ENCODE data around the gene USP33. TPM values are rescaled to one million over a fixed set of nuclear protein-coding genes. Genes with fewer than 3 reads are reported as not detected.
"Not testable (repeated sequence)": the region's sequence is repeated elsewhere in the genome, so short reads cannot be mapped to it uniquely, and the experiment has no call there.

USP33 gene
- total RNA-seq, 2 donors from 2014 or later, result 45.8 to 53.9 TPM

DNA sequence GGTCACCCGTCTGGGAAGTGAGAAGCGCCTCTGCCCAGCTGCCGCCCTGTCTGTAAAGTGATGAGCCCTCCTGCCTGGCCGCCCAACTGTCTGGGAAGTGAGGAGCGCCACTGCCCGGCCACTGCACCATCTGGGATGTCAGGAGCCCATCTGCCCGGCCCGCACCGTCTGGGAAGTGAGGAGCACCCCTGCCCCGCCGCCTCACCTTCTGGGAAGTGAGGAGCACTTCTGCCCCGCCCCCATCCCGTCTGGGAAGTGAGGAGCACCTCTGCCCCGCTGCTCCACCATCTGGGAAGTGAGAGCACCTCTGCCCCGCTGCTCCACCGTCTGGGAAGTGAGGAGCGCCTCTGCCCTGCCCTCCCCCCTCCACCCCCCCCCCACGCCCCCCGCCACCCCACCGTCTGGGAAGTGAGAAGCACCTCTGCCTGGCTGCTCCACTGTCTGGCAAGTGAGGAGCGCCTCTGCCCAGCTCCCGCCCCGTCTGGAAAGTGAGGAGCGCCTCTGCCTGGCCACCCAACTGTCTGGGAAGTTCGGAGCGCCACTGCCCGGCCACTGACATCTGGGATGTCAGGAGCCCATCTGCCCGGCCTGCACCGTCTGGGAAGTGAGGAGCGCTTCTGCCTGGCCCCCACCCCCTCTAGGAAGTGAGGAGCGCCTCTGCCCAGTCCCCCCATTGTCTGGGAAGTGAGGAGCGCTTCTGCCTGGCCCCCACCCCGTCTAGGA is 72.7 kb downstream of the USP33 start:
- no peak for ATAC-seq
- Mint-ChIP-seq H3K36me3 (peaks cover 6% of the 10 kb centered on the region in 2 donors), H3K27ac (no peak overlapping the region), H3K9me3 (no peaks in the 10 kb centered on the region)
- no peak for DNase-seq (ENCODE audit: low spot score in 2 of 2)

DNA sequence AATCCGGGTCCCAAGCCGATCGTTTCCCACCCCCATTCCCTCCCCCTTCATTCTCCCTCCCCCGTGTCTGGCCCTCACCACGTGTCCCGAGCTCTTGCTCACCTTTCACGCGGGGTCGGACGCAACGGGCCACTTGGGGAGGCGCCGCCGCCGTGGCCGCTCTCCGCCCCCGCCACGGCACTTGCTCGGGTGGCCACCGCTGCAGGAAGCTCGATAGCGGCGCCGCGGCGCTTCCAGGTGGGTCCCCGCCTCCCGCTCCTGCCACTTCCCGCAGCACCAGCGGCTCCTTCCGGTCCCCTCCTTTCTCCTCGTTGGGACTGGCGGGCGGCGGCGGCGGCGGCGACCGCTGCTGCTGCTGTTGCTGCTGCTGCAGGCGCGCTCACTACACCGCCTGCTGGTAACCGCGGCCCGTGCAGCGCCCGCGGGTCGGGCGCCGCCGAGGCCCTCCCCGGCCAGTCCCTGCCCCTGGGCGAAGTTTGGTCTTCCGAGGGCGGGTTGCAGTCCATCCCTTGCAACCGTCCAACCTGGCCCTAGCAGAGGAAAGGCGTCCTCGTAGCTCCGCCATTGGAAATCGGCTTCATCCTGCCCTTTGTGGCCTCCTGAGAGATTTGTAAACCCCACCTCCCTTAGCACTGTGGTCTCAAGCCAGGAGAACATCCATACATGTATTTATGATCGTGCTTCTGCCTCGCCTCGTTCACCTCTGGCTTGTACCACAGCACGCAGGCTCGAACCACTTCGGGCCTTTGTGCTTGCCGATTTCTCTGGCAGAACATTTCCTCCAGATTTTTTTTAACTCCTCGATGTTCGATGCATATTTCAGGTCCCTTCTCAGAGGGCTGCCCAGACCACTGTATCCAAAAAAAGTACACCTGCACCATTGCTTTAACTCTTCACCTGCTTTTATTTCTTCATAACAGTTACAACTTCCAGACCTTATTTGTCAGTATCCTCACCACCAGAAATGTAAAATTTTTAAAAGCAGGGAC is 76.2 kb downstream of the USP33 start:
- Mint-ChIP-seq H3K36me3 (peaks cover 10 to 15% of the 10 kb centered on the region in 2 donors), H3K27ac (peak overlapping the region; percentile 93 to 99), H3K9me3 (no peaks in the 10 kb centered on the region)
- DNase-seq (ENCODE audit: low spot score in 2 of 2), result peak; percentile 90
- ATAC-seq, result peak; percentile 77 to 82

DNA sequence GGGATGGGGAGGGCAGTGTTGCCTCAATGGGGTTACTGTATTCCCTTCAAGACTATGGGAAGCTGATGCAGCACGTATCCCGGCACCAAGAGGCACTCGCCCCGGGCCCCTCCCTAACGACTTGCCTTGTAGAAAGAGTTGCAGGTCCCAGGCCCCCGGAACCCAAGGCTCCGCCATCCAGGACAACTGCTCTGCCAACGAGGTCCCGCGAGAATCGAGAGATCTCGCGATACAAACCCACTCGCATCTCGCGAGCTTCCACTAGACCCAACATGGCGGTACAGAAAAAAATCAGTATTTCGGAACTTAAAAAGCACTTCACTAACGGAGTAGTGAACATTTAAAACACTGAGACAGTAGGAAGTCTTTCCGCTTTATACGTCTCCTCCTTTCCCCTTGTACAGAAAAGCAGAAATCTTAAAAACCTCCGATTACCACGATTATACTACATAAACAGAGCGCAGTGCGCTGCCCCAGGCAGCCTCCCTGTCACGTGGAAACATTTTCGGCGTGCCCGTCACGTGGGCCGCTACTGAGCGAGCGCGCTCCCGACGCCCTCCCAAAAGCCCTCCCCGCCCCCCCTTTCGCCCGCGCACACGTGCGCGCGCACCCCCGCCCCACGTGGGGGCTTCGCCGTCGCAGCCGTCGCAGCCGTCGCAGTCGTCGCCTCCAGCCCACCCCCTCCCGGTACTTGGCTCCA is 77.0 kb downstream of the USP33 start, which contains the start of gene ZZZ3:
ZZZ3 (minus strand) TSS at position 199 of the 700 bp plus-strand sequence. CDS start 49,304 bp downstream, outside the sequence.
- H3K27ac Mint-ChIP-seq, result peak within 1 kb of the TSS; percentile 93 to 99
- ATAC-seq (peak; percentile 75 to 81), DNase-seq (ENCODE audit: low spot score in 2 of 2) (peak; percentile 90 to 92)
- no peaks in the 10 kb centered on the region for H3K9me3 Mint-ChIP-seq
- H3K36me3 Mint-ChIP-seq, result peaks cover 10 to 15% of the 10 kb centered on the region in 2 donors

DNA sequence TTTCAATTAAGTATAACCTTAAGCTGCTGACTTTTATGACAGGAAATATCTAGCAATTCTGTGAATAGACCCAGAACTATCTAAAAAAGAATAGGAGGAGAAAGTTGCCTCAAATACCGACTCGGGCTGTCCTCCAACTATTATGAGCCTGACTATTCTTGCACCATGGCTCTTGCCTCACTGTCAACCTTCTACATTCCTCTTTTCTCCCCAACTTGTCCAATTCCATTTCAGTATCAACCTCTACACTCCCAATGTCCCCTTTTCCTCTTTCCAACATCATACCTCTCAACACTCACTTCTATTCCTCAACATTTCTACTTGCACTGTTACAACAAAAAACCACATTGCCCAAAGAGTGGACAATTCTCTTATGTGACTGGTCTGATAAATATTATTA is 79.5 kb downstream of the USP33 start:
- no peaks in the 10 kb centered on the region for H3K9me3 Mint-ChIP-seq
- DNase-seq (ENCODE audit: low spot score in 2 of 2) (no peak), ATAC-seq (no peak)
- no peak overlapping the region for H3K27ac Mint-ChIP-seq
- peaks cover 10 to 15% of the 10 kb centered on the region in 2 donors for H3K36me3 Mint-ChIP-seq

DNA sequence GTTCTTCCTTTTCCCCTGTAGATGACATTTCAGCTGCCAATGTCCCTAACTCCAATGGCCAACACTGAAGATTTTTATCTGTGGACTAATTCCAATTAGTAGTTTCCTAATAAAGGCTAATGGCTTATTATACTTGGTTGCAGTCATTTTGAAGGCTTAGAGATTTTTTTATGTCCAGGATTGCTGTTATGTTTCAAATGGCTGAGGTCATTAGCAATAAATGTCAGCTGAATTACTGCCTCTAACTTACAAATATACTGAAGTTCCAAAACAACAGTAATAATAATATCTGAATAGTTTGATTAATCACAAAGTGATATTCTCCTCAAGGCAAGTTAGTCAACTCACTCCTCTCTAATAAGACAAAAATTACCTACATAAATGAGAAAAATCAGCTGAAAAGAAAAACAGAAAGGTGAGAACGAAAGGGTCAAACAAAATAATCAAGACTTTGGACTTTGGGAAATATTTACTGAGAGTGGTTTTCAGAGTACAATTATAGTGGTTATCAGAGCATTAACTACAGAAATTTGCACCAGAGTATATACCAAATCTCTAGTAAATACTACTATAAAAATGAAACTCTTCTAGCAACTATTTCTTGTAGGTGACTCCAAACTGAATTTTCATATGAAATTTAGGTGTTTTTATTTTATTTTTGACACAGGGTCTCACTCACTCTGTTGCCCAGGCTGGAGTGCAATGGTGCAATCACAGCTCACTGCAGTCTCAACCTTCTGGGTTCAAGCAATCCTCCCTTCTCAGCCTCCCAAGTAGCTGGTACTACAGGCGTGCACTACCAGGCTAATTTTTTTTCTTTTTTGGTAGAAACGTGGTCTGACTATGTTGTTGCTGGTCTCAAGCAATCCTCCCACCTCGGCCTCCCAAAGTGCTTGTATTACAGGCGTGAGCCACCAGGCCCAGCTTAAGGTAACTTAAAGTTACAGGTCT is 80.7 kb downstream of the USP33 start:
- DNase-seq (ENCODE audit: low spot score in 2 of 2) (no peak), ATAC-seq (no peak)
- H3K27ac Mint-ChIP-seq, result no peak overlapping the region
- H3K9me3 Mint-ChIP-seq, result no peaks in the 10 kb centered on the region
- peaks cover 10 to 15% of the 10 kb centered on the region in 2 donors for H3K36me3 Mint-ChIP-seq

DNA sequence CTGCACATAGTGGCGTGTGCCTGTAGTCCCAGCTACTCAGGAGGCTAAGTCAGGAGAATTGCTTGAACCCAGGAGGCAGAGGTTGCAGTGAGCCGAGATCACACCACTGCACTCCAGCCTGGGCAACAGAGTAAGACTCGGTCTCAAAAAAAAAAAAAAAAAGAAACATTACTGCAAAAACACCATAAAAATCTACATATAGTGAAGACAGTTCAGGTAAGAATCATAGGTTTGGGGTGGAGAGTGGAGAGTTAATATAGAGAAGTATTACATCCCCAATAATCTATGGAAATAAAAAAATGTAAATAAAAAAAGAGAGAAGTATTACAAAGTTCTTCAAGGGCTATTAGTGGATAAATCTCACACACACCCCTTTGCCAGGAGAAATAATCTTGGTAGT is 84.8 kb downstream of the USP33 start:
- not testable (repeated sequence) for H3K36me3 Mint-ChIP-seq; DNase-seq (ENCODE audit: low spot score in 2 of 2); H3K9me3 Mint-ChIP-seq; ATAC-seq
- H3K27ac Mint-ChIP-seq, result peak overlapping the region in 1 of 2 donors; percentile 81

DNA sequence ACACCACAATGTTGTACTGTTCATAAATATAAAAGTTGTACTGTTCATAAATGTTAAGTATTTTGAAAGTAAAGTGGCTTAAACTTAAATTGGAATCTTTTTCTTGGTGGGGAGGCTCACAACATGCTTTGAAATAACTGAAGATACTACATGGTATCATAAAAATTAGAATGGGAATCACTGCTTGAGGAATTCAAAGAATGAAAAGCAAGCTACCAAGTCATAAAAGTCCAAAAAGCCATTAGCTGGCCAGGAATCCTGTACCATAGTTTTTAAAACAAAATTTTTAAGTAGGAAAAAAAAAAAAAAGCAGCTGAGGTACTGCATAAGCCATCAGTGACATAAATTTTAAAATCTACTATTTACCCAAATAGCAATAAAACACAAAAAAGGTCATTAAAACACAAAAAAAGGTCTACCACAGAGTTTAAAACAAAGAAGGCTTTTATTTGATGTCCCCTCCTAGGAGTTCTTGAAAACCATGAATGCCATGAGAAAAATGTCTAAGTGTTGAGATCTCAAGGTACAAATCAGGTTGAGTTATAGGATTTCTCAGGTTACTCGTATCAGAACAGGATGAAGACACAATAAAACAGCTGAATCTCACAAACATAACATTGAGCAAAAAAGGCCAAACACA is 85.8 kb downstream of the USP33 start:
- ATAC-seq (no peak), DNase-seq (ENCODE audit: low spot score in 2 of 2) (no peak)
- peak overlapping the region in 1 of 2 donors; percentile 1 for H3K27ac Mint-ChIP-seq
- H3K36me3 Mint-ChIP-seq, result peaks cover 0 to 3% of the 10 kb centered on the region in 2 donors
- no peaks in the 10 kb centered on the region for H3K9me3 Mint-ChIP-seq

DNA sequence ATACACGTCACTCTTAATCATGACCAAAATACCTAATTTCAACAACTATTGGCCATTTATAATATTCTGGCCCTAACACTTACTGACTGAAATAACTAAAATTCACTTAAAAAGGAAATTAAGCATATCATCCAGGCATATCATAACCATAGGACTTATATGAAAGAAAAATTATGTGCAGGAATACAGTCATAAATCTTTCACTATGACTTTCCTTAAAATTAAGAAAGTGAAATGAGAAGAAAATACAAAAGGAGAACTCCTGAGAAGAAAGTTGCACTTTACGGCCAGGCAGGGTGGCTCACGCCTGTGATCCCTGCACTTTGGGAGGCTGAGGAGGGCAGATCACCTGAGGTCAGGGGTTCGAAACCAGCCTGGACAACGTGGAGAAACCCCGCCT is 86.6 kb downstream of the USP33 start:
- peak overlapping the region in 1 of 2 donors; percentile 91 for H3K27ac Mint-ChIP-seq

DNA sequence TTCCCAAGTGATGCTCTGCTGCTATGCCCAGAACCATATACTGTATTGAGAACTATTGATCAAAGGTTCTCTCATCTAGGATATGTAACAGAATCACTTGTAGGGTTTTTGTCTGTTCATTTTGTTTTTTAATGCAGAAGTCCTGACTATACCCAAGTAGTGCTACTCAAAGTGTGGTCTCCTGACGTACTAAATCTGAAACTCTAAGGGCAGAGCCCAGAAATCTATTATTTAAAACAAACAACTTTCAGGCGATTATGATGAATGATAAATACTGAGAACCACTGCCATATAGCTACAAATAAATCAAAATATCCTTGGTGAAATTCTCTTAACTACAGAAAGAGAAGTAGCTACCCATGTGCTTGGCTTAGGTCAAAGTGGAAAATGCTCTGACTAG is 87.3 kb downstream of the USP33 start:
- Mint-ChIP-seq H3K36me3 (no peaks in the 10 kb centered on the region), H3K27ac (no peak overlapping the region), H3K9me3 (no peaks in the 10 kb centered on the region)
- DNase-seq (ENCODE audit: low spot score in 2 of 2) (no peak), ATAC-seq (peak in 1 of 2 donors; percentile 34)

More for the DNA sequence above, 86.6 kb downstream of the USP33 start:
- Mint-ChIP-seq H3K9me3 (no peaks in the 10 kb centered on the region), H3K36me3 (no peaks in the 10 kb centered on the region)
- ATAC-seq (peak in 1 of 2 donors; percentile 36), DNase-seq (ENCODE audit: low spot score in 2 of 2) (no peak)

DNA sequence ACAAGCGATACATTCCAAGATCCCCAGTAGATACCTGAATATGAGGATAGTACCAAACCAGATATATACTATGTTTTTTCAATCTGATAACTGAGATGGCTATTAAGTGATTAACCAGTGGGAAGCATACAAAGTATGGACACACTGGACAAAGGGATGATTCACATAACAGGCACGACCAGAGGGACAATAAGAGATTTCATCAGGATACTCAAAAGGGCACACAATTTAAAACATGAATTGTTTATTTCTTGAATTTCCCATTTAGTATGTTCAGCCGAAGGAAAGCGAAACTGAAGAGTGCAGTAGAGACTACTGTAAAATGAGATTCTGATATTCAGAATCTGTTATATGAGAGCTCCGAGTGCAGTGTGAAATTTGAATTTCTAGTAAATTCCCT is 87.8 kb downstream of the USP33 start:
- ATAC-seq (no peak), DNase-seq (ENCODE audit: low spot score in 2 of 2) (no peak)
- H3K36me3 Mint-ChIP-seq, result no peaks in the 10 kb centered on the region
- peak overlapping the region; percentile 3 to 30 for H3K27ac Mint-ChIP-seq
- no peaks in the 10 kb centered on the region for H3K9me3 Mint-ChIP-seq

DNA sequence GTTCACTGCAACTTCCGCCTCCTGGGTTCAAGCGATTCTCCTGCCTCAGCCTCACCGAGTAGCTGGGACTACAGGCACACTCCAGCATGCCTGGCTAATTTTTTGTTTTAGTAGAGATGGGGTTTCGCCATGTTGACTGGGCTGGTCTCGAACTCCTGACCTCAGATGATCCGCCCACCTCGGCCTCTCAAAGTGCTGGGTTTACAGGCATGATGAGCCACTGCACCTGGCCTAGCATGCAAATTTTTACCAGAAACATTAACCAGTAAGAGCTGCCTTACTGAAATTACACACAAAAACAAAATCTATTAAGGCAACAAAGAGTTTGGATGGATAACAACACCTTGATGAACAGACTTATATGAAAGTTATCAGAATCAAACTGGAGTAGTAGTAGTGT is 89.3 kb downstream of the USP33 start:
- no peaks in the 10 kb centered on the region for H3K9me3 Mint-ChIP-seq
- no peak for ATAC-seq
- H3K36me3 Mint-ChIP-seq, result no peaks in the 10 kb centered on the region
- no peak for DNase-seq (ENCODE audit: low spot score in 2 of 2)
- H3K27ac Mint-ChIP-seq, result peak overlapping the region in 1 of 2 donors; percentile 36

DNA sequence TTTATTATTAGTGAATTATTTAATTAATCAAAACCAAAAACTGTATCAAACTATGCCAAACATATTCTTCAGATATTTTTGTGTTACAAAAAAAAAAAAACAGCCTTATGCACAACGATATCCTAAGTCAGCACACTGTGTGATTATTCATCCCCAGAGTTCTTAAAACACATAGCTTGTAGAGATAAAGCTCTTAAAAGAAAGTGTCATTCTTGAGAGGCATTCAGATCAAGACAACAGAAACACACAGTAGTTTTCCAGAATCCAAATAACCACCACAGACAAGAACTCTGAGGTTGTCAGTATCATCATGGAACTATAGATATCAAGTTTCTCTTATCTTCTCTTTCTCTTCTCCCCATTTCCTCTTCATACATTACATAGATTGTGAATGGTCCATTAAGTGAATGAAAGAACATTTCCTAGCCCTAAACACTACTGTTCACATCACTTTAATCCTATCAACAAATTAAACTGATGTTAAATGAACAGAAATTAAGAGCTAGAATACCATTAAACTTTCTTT is 90.7 kb downstream of the USP33 start:
- H3K9me3 Mint-ChIP-seq, result no peaks in the 10 kb centered on the region
- ATAC-seq, result peak; percentile 36 to 76

DNA sequence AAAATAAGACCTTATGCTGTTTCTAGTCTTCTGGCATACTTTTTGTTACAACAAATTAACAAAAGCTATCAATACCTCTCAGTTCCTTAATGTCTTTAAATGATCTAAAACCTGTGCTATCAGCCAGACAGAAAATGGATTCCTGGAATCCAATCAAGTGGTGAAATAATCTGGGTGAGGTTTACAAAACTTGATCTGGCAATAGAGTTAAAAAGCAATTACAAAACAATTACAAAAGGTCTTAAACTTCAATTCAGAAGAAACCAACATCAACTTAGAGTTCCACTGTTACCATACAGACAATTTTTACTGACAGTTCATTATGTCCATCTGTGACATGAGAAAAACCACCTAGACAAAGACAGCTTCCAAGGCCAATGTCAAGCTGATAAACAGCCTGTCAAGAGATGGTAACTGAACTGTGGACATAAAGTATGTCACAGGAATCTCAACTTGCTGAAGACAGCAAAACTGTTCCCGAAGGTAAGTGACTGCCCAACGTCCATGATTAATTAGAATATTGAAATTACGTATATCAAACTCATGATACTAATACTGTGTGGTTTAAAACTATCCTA is 94.6 kb downstream of the USP33 start:
- no peak for ATAC-seq
- no peaks in the 10 kb centered on the region for H3K9me3 Mint-ChIP-seq
- H3K36me3 Mint-ChIP-seq, result peaks cover 5 to 15% of the 10 kb centered on the region in 2 donors
- DNase-seq (ENCODE audit: low spot score in 2 of 2), result no peak
- no peak overlapping the region for H3K27ac Mint-ChIP-seq

More for the DNA sequence above, 90.7 kb downstream of the USP33 start:
- Mint-ChIP-seq H3K27ac (peak overlapping the region in 1 of 2 donors; percentile 19), H3K36me3 (no peaks in the 10 kb centered on the region)
- no peak for DNase-seq (ENCODE audit: low spot score in 2 of 2)

DNA sequence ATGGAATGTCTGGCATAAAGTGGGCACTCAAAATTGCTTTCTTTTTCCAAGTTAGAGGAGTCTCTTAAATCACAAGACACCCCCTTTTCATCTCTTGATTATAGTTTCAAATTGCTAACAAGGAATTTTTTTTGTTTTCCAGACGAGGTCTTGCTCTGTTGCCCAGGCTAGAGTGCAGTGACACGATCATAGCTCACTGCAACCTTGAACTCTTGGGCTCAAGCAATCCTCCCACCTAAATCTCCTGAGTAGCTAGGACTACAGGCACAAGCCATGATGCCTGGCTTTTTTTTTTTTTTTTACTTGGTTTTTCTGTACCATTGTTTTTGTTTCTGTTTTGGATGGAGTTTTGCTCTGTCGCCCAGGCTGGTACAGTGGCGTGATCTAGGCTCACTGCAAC is 98.0 kb downstream of the USP33 start:
- no peaks in the 10 kb centered on the region for H3K9me3 Mint-ChIP-seq
- DNase-seq (ENCODE audit: low spot score in 2 of 2) (no peak), ATAC-seq (no peak)
- H3K36me3 Mint-ChIP-seq, result peaks cover 5 to 21% of the 10 kb centered on the region in 2 donors
- peak overlapping the region in 1 of 2 donors; percentile 60 for H3K27ac Mint-ChIP-seq

Measured in activated naive CD4-positive, alpha-beta T cell treated with anti-CD3 and anti-CD28 coated beads, Interleukin-2, amount 50 U/mL, for 72 hours (primary cell).